Adipocyte (in vitro differentiated cells): ENCODE results near the gene ZC3H13.

ENCODE experiments used
- DNase-seq: peaks from one replicate; pipeline ENCODE4 v3.0.0-alpha.2; 2015; ENCODE audit warnings: low read depth
- H3K27me3 ChIP-seq: replicated peaks from 2 replicates; pipeline ENCODE4 v1.7.0; 2013; ENCODE audit warnings: mild to moderate bottlenecking, low read length, moderate library complexity; ENCODE audit not compliant: control insufficient read depth, insufficient read depth
- H3K36me3 ChIP-seq: 2 replicates; pipeline ENCODE4 v1.7.0; 2013; ENCODE audit warnings: low read length, mild to moderate bottlenecking, moderate library complexity; ENCODE audit not compliant: control insufficient read depth, insufficient read depth, severe bottlenecking
- H3K4me1 ChIP-seq: 2 replicates; pipeline ENCODE4 v1.7.0; 2013; ENCODE audit warnings: mild to moderate bottlenecking, low read length, moderate library complexity; ENCODE audit not compliant: control insufficient read depth, insufficient read depth
- H3K4me3 ChIP-seq: 2 replicates; pipeline ENCODE4 v1.7.0; 2013; ENCODE audit warnings: mild to moderate bottlenecking, low read length, moderate library complexity
- H3K9ac ChIP-seq: 2 replicates; pipeline ENCODE4 v1.7.0; 2013; ENCODE audit warnings: mild to moderate bottlenecking, low read length, moderate library complexity
- H3K9me3 ChIP-seq: 2 replicates; pipeline ENCODE4 v1.7.0; 2013; ENCODE audit warnings: mild to moderate bottlenecking, low read length, moderate library complexity; ENCODE audit not compliant: control insufficient read depth

Gene ZC3H13

GRCh38 chr13:46038296-46038695 is 14.2 kb downstream of the ZC3H13 start:
- H3K4me1 ChIP-seq: peaks cover 4% of the 10 kb centered on the region
- no peak for DNase-seq
- H3K36me3 ChIP-seq: peaks cover 52% of the 10 kb centered on the region
- no peak overlapping the region for H3K4me3 ChIP-seq
- no peaks in the 10 kb centered on the region for H3K27me3 ChIP-seq
- H3K9ac ChIP-seq: no peak overlapping the region
- H3K9me3 ChIP-seq: no peaks in the 10 kb centered on the region

GRCh38 chr13:46035066-46035465 is 17.5 kb downstream of the ZC3H13 start:
- Histone ChIP-seq H3K9me3 (peaks cover 7% of the 10 kb centered on the region), H3K36me3 (peaks cover 39% of the 10 kb centered on the region), H3K27me3 (no peaks in the 10 kb centered on the region), H3K9ac (no peak overlapping the region), H3K4me3 (no peak overlapping the region), H3K4me1 (peaks cover 12% of the 10 kb centered on the region)
- DNase-seq: no peak

DNA sequence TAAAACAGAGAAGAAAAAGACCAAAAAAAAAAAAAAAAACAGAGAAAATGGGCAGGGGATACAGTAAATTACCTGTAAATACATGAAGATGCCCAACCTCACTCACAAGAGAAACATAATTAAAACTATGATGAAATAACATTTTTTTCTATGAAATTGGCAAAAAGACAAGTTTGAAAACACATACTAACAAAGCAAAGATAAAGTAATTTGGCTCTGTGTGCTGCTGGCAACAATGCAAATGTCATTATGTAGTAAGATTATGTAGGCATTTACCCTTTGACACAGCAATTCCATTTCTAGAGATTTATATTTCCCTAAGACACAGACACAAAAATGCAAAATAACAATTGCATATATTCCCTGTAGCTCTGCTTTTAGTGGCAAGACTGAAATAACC is 20.2 kb downstream of the ZC3H13 start:
- peaks cover 13% of the 10 kb centered on the region for H3K9me3 ChIP-seq
- H3K4me1 ChIP-seq: peaks cover 8% of the 10 kb centered on the region
- no peak overlapping the region for H3K4me3 ChIP-seq
- H3K27me3 ChIP-seq: no peaks in the 10 kb centered on the region
- peaks cover 36% of the 10 kb centered on the region for H3K36me3 ChIP-seq
- H3K9ac ChIP-seq: no peak overlapping the region
- peak; percentile 43 for DNase-seq

GRCh38 chr13:46031581-46032263 is 20.8 kb downstream of the ZC3H13 start:
- peaks cover 38% of the 10 kb centered on the region for H3K36me3 ChIP-seq
- H3K4me1 ChIP-seq: peaks cover 8% of the 10 kb centered on the region

DNA sequence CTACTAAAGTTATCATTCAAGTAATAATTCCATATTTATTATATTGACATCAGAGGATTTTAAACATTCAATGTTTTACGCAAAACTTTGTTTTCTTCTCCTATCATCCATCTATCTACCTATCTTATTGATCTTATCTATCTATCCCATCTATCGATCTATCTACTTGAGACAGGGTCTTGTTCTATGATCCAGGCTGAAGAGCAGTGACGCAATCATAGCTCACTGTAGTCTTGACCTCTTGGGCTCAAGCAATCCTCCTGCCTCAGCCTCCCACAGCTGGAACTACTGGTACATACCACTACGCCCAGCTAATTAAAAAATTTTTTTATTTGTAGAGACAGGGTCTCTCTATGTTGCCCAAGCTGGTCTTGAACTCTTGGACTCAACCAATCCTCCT is 27.4 kb downstream of the ZC3H13 start:
- Histone ChIP-seq H3K27me3 (no peaks in the 10 kb centered on the region), H3K4me3 (no peak overlapping the region), H3K9me3 (peaks cover 7% of the 10 kb centered on the region), H3K9ac (no peak overlapping the region), H3K4me1 (peaks cover 13% of the 10 kb centered on the region), H3K36me3 (peaks cover 15% of the 10 kb centered on the region)
- DNase-seq: no peak

More at GRCh38 chr13:46031581-46032263, 20.8 kb downstream of the ZC3H13 start:
- DNase-seq: no peak
- peaks cover 13% of the 10 kb centered on the region for H3K9me3 ChIP-seq
- no peaks in the 10 kb centered on the region for H3K27me3 ChIP-seq
- H3K9ac ChIP-seq: no peak overlapping the region
- no peak overlapping the region for H3K4me3 ChIP-seq

DNA sequence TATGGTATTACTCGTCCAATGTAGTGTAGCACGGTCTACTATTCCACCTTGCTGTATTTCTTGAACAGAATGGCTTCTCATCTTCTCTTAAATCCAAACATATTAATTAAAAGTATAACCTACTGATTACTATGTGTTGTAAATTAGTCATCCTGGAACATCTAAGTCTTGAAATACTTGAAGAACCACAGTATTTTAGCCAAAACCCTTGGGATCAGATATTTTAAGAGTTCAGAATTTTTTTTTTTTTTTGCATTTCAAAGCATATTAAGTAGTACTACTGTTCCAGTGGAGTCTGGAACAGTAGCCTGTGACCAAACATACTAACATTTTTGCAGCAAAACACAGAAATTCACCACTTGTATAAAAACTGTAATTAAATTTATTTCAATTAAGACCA is 30.1 kb downstream of the ZC3H13 start:
- Histone ChIP-seq H3K27me3 (no peaks in the 10 kb centered on the region), H3K9ac (no peak overlapping the region)

DNA sequence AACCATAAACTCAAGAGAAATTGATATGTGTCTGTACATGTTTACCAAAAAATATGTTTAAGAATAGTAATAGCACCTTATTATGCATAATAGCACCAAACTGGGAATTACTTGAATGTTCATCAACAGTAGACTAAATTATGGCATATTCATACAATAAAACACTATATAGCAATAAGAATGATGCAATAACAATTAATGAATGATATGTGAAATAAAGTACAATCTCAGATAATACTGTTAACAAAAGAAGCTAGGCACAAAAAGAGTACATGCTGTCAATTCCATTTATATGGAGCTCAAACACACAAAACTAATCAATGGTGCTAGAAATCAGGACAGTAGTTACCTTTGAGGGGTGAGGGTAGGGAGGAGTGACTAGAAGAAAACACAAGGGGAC is 36.3 kb downstream of the ZC3H13 start:
- Histone ChIP-seq H3K9me3 (no peaks in the 10 kb centered on the region), H3K4me3 (no peak overlapping the region), H3K27me3 (no peaks in the 10 kb centered on the region), H3K36me3 (peaks cover 56% of the 10 kb centered on the region), H3K9ac (no peak overlapping the region), H3K4me1 (no peaks in the 10 kb centered on the region)
- no peak for DNase-seq

More for the DNA sequence above, 30.1 kb downstream of the ZC3H13 start:
- Histone ChIP-seq H3K4me3 (no peak overlapping the region), H3K9me3 (no peaks in the 10 kb centered on the region), H3K36me3 (peaks cover 35% of the 10 kb centered on the region), H3K4me1 (peaks cover 13% of the 10 kb centered on the region)
- no peak for DNase-seq

- H3K9me3 ChIP-seq: no peaks in the 10 kb centered on the region
- no peak overlapping the region for H3K9ac ChIP-seq
- H3K36me3 ChIP-seq: peaks cover 63% of the 10 kb centered on the region
- H3K27me3 ChIP-seq: no peaks in the 10 kb centered on the region
- H3K4me1 ChIP-seq: no peaks in the 10 kb centered on the region
- no peak overlapping the region for H3K4me3 ChIP-seq
- no peak for DNase-seq
Observed at GRCh38 chr13:46015366-46015765, 37.2 kb downstream of the ZC3H13 start.

GRCh38 chr13:46012404-46012803 is 40.1 kb downstream of the ZC3H13 start:
- H3K9ac ChIP-seq: no peak overlapping the region
- peaks cover 63% of the 10 kb centered on the region for H3K36me3 ChIP-seq
- no peaks in the 10 kb centered on the region for H3K9me3 ChIP-seq
- H3K4me1 ChIP-seq: no peaks in the 10 kb centered on the region
- no peaks in the 10 kb centered on the region for H3K27me3 ChIP-seq
- DNase-seq: no peak
- no peak overlapping the region for H3K4me3 ChIP-seq

- H3K36me3 ChIP-seq: peaks cover 54% of the 10 kb centered on the region
- no peaks in the 10 kb centered on the region for H3K9me3 ChIP-seq
- no peak overlapping the region for H3K4me3 ChIP-seq
- H3K9ac ChIP-seq: no peak overlapping the region
- H3K27me3 ChIP-seq: no peaks in the 10 kb centered on the region
- no peak for DNase-seq
- H3K4me1 ChIP-seq: no peaks in the 10 kb centered on the region
Observed at GRCh38 chr13:46010148-46010547, 42.4 kb downstream of the ZC3H13 start.

GRCh38 chr13:46008631-46009030 is 43.9 kb downstream of the ZC3H13 start:
- Histone ChIP-seq H3K4me1 (peaks cover 2% of the 10 kb centered on the region), H3K36me3 (peaks cover 47% of the 10 kb centered on the region), H3K9me3 (no peaks in the 10 kb centered on the region), H3K27me3 (no peaks in the 10 kb centered on the region), H3K4me3 (no peak overlapping the region), H3K9ac (no peak overlapping the region)
- no peak for DNase-seq
